Activated CD8-positive, alpha-beta memory T cell treated with anti-CD3 and anti-CD28 coated beads, Interleukin-2, amount 50 U/mL, for 4 hours (primary cell): ENCODE results near the gene KCNE3.
"Not testable (repeated sequence)": the region's sequence is repeated elsewhere in the genome, so short reads cannot be mapped to it uniquely, and the experiment has no call there.

Experiments used
- DNase-seq: peaks from one replicate; pipeline ENCODE4 v3.0.0-alpha.2; 2020

KCNE3 gene

GRCh38 chr11:74438681-74439080 is 28.7 kb downstream of the KCNE3 start:
- DNase-seq = no peak

- DNase-seq = no peak
These were observed 29.8 kb downstream of the KCNE3 start for GRCh38 chr11:74437441-74438042.

- DNase-seq = no peak
These were observed 32.8 kb downstream of the KCNE3 start for GRCh38 chr11:74434528-74434927.

- no peak for DNase-seq
These were observed 38.1 kb downstream of the KCNE3 start for GRCh38 chr11:74429205-74429604.

- DNase-seq = no peak
These were observed 39.9 kb downstream of the KCNE3 start for GRCh38 chr11:74427384-74427886.

- DNase-seq = no peak
These were observed 42.2 kb downstream of the KCNE3 start for GRCh38 chr11:74425100-74425499.

- DNase-seq = no peak
These were observed 48.8 kb downstream of the KCNE3 start for GRCh38 chr11:74418509-74418895.

- no peak for DNase-seq
These were observed 49.4 kb downstream of the KCNE3 start for GRCh38 chr11:74417860-74418508.

GRCh38 chr11:74417379-74417804 is 50.0 kb downstream of the KCNE3 start:
- no peak for DNase-seq

- DNase-seq = not testable (repeated sequence)
These were observed 50.4 kb downstream of the KCNE3 start for GRCh38 chr11:74416974-74417373.

GRCh38 chr11:74412733-74413359 is 54.5 kb downstream of the KCNE3 start:
- no peak for DNase-seq

GRCh38 chr11:74412321-74412720 is 55.0 kb downstream of the KCNE3 start:
- no peak for DNase-seq

GRCh38 chr11:74409633-74410032 is 57.7 kb downstream of the KCNE3 start:
- no peak for DNase-seq
